GM15510 (cell line): Measurements from ENCODE around the gene SSNA1.

Source experiments
- POLR2A ChIP-seq: IDR thresholded peaks from 3 replicates; pipeline ENCODE4 v1.6.1; 2011; ENCODE audit warnings: borderline replicate concordance; ENCODE audit not compliant: insufficient read length; ENCODE audit errors: extremely low read depth

Gene SSNA1

DNA sequence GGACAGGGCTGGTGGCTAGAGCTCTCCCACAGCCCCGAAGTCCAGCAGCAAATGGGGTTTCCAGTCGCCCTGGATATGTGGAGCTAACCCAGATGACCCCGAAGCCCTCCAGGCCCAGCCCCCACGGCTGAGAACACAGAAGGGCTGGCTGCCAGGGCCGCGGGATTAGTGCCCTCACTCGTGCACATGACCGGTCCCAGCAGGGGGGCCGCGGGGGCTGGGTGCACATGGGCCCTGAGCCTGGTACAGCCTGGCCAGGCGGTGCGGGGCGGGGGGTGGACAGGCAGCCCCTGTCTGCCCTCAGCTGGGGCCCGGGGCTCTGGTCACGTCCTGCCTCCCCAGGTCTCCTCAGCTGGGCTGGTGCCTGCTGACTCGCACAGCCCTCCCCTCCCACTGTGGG, 5.9 kb downstream of the SSNA1 start:
- TF ChIP-seq POLR2A = no peak

DNA sequence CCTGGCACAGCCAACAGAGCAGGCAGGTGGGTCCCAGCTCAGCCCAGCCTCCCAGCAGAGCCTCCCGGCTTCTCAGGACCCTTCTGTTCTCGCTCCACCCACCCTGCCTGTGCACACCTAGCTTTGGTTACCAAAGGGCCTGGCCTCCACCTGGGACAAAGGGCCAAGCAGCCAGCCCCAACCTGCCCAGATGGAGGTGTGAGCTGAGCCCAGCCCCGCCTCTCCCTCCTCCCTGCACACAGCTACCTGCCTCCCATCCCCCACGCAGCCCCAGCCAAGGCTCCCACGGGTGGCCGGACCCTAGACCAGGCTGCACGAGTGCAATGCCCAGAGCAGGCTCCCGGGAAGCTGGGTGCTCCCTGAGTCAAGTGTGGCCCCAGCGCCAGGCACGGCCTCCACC, 6.4 kb downstream of the SSNA1 start:
- no peak for TF ChIP-seq POLR2A

GRCh38 chr9:137195525-137196220, 7.2 kb downstream of the SSNA1 start:
- TF ChIP-seq POLR2A = no peak

GRCh38 chr9:137198051-137198901, 9.8 kb downstream of the SSNA1 start:
- TF ChIP-seq POLR2A = no peak

DNA sequence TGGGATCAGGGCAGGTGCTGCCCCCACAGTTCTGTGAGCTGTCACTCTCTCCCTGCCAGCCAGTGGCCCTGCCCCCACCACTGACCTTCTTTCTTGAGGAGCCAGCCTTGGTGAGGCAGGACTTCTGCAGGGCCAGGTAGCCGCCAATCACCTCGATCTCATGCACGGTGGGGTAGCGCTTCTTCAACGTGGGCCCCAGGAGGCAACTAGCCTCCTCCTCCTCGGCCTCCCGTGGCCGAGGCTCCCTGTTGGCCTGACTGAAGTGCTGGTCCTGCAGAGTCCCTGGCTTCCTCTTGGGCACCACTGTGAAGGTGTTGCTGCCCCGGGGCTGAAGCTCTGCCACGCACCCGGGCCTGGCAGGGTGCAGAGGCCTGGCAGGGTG, 10.4 kb downstream of the SSNA1 start:
- no peak for TF ChIP-seq POLR2A

DNA sequence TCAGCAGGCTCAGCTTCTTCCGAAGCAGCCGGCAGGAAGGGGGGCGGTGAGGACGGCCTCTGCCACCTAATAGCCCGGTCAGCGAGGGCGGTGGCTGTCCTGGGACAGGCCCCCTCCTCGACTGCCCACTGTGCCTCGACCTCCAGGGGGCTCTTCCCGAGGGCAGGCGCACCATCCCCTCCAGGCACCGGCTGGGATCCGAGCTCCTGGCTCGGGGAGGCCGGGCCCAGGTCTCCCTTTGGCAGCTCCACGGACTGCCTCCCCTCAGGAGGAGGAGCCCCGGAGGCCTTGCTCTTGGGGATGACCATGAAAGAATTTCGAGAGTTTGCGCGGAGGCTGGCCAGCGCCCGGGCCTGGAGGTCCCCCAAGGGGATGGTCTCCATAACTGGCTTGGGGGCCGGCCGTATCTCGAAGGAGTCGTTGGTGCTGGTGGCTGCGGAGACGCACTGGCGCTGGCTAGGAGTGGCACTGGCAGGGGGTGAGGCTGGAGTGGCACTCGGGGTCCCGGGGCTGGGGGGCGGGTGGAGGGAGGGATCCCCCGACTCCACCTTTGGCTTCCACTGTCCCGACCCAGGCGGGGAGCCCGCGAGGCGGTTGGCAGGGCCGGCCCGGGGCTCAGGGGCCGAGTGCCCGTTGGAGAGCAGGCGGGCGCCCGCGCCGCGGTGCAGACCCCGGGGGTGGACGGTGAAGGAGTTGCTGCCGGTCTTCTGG, 11.1 kb downstream of the SSNA1 start:
- no peak for TF ChIP-seq POLR2A

GRCh38 chr9:137200311-137201204, 12.1 kb downstream of the SSNA1 start, which contains the start of gene TPRN:
Gene TPRN, minus strand, starts transcription at chr9:137200741. Its CDS starts 30 bp downstream, at chr9:137200711.
- peak; percentile 94 for TF ChIP-seq POLR2A

DNA sequence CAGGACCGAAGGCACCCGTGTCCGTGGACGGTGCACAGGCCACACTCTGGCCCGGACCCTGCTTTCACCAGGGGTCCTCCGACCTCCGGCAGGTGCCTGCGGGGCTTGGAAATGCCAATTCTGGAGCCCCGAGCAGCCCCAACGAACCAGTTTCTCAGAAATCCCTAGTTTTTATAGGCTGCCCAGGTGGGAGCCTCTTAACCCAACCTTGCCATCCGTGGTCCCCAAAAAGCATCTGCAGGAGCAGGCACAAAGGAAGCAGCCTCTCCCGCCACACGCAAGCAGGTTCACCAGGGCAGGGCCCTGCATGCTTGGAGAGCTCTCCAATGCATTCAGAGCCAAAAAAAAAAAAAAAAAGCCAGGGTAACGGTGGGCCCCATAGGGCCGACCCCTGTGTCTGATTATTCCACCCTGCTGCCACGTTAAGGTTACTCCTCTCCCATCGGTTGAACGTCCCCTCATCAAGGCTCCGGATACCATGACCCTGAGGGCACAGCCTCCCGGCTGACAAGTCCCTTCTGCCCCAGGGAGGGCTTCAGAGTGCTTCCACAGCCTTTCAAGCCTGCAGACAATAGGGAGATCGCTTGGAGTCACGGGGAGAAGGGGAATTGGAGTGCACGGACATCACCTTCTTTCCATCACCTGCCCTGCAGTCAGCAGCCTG, 12.9 kb downstream of the SSNA1 start:
- TF ChIP-seq POLR2A = no peak

DNA sequence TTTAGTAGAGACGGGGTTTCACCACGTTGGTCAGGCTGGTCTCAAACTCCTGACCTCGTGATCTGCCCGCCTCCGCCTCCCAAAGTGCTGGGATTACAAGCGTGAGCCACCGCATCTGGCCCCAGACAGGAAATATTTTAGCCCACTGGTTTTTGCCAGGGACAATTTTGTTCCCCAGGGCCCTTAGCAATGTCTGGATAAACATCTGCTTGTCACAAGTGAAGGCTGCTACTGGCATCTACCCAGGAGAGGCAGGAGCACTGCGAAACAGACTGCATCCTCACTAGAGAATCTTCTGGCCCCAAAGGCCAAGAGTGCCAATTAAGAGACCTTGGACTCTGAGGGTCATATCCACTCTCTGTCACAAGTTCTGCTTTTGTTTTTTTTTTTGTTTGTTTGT, 14.5 kb downstream of the SSNA1 start:
- no peak for TF ChIP-seq POLR2A

DNA sequence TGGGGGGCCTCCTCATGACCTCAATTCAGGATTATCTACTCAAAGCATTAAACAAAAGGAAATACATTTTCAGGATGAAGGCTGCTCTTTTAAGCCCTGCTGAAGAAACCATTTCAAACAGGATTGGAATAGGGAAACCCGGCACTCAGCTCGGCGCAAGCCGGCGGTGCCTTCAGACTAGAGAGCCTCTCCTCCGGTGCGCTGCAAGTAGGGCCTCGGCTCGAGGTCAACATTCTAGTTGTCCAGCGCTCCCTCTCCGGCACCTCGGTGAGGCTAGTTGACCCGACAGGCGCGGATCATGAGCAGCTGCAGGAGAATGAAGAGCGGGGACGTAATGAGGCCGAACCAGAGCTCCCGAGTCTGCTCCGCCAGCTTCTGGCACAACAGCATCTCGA, 16.3 kb downstream of the SSNA1 start:
- TF ChIP-seq POLR2A = no peak

- TF ChIP-seq POLR2A = peak; percentile 88
Observed at GRCh38 chr9:137205126-137206069, 16.9 kb downstream of the SSNA1 start, which contains the start of the genes NDOR1 and TMEM203. Gene NDOR1, plus strand, starts transcription at chr9:137205700. Its CDS starts 78 bp downstream, at chr9:137205778. Gene TMEM203, minus strand, starts transcription at chr9:137205648. Its CDS starts 234 bp downstream, at chr9:137205414.

- TF ChIP-seq POLR2A = no peak
Observed at GRCh38 chr9:137206602-137207001, 18.1 kb downstream of the SSNA1 start.

GRCh38 chr9:137211532-137211931, 23.1 kb downstream of the SSNA1 start:
- no peak for TF ChIP-seq POLR2A

GRCh38 chr9:137212520-137212919, 24.0 kb downstream of the SSNA1 start:
- no peak for TF ChIP-seq POLR2A
